ENCODE data around the gene ASTN1.

The ASTN1 gene

GRCh38 chr1:176976771-176977170 lies 187.7 kb downstream of the ASTN1 start:
- no peak for DNase-seq

- no peak for DNase-seq
Observed at GRCh38 chr1:176976225-176976624, 188.3 kb downstream of the ASTN1 start.

GRCh38 chr1:176964687-176965086 lies 199.8 kb downstream of the ASTN1 start:
- DNase-seq = no peak

GRCh38 chr1:176963181-176963580 lies 201.3 kb downstream of the ASTN1 start:
- no peak for DNase-seq

- no peak for DNase-seq
Observed at GRCh38 chr1:176961678-176962077, 202.8 kb downstream of the ASTN1 start.

- DNase-seq = no peak
Observed at GRCh38 chr1:176959191-176959820, 205.2 kb downstream of the ASTN1 start.

- DNase-seq = no peak
Observed at GRCh38 chr1:176957603-176958002, 206.9 kb downstream of the ASTN1 start.

- DNase-seq = no peak
Observed at GRCh38 chr1:176954242-176954641, 210.3 kb downstream of the ASTN1 start.

- no peak for DNase-seq
Observed at GRCh38 chr1:176950736-176951324, 213.7 kb downstream of the ASTN1 start.

GRCh38 chr1:176949033-176949662 lies 215.4 kb downstream of the ASTN1 start:
- no peak for DNase-seq

- no peak for DNase-seq
Observed at GRCh38 chr1:176944606-176945005, 219.9 kb downstream of the ASTN1 start.

- no peak for DNase-seq
Observed at GRCh38 chr1:176943783-176944182, 220.7 kb downstream of the ASTN1 start.

- no peak for DNase-seq
Observed at GRCh38 chr1:176942346-176942745, 222.2 kb downstream of the ASTN1 start.

GRCh38 chr1:176939993-176940392 lies 224.5 kb downstream of the ASTN1 start:
- no peak for DNase-seq

- DNase-seq = no peak
Observed at GRCh38 chr1:176938375-176938774, 226.1 kb downstream of the ASTN1 start.

- no peak for DNase-seq
Observed at GRCh38 chr1:176934370-176934769, 230.1 kb downstream of the ASTN1 start.

GRCh38 chr1:176932114-176933104 lies 232.1 kb downstream of the ASTN1 start:
- no peak for DNase-seq

GRCh38 chr1:176931526-176931925 lies 233.0 kb downstream of the ASTN1 start:
- no peak for DNase-seq

- no peak for DNase-seq
Observed at GRCh38 chr1:176926330-176927086, 238.0 kb downstream of the ASTN1 start.

- no peak for DNase-seq
Observed at GRCh38 chr1:176925223-176925622, 239.3 kb downstream of the ASTN1 start.

- DNase-seq = no peak
Observed at GRCh38 chr1:176923283-176923682, 241.2 kb downstream of the ASTN1 start.

All from SHP77 treated with DMSO at 0.1 percent for 48 hours (cell line).